ENCODE results near the gene SYT17.

DNA sequence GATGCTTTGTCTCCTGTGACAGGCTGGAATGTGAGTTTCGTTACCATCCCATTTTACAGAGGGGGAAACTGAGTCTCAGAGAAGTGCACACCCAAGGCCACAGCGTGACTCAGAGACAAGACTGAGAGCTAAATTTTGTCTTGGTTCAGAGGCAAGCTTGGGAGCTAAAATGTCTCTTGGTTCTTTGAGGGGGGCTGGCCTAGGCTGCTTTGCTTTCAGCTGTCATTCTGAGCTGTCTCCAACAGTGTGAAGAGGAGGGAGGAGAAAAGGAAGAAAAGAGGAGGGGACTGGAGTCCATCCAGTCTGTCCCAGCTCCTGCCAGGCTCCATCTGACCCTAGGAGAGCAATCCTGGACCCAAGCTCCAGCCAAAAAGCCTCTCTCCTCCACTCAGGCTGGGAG lies 117.4 kb downstream of the SYT17 start, which contains the start of gene CLEC19A:
- TF ChIP-seq, protein P1, sequence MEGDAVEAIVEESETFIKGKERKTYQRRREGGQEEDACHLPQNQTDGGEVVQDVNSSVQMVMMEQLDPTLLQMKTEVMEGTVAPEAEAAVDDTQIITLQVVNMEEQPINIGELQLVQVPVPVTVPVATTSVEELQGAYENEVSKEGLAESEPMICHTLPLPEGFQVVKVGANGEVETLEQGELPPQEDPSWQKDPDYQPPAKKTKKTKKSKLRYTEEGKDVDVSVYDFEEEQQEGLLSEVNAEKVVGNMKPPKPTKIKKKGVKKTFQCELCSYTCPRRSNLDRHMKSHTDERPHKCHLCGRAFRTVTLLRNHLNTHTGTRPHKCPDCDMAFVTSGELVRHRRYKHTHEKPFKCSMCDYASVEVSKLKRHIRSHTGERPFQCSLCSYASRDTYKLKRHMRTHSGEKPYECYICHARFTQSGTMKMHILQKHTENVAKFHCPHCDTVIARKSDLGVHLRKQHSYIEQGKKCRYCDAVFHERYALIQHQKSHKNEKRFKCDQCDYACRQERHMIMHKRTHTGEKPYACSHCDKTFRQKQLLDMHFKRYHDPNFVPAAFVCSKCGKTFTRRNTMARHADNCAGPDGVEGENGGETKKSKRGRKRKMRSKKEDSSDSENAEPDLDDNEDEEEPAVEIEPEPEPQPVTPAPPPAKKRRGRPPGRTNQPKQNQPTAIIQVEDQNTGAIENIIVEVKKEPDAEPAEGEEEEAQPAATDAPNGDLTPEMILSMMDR (conservative IDR thresholded peaks at IDR 0.05; ENCODE audit: low read length) = no peak
- no peak for TF ChIP-seq EZH2phosphoT487 (IDR thresholded peaks at IDR 0.05; ENCODE audit: borderline replicate concordance)

All from Loucy (cell line).